HG02870 (cell line): ENCODE measurements around the gene PPP1R37.

Experiments
- ATAC-seq: cut with Tn5 transposase; IDR thresholded peaks from one replicate; pipeline ENCODE4 v1.9.1; 2021; ENCODE audit warnings: mild to moderate bottlenecking, moderate library complexity; ENCODE audit not compliant: unreplicated experiment

The PPP1R37 gene

GRCh38 chr19:45150751-45151281, 57.8 kb downstream of the PPP1R37 start:
- no peak for ATAC-seq

GRCh38 chr19:45151320-45151719, 58.3 kb downstream of the PPP1R37 start:
- ATAC-seq, result no peak

GRCh38 chr19:45151821-45152503, 59.0 kb downstream of the PPP1R37 start:
- ATAC-seq, result no peak

GRCh38 chr19:45152504-45153338, 59.7 kb downstream of the PPP1R37 start:
- ATAC-seq, result no peak

- ATAC-seq, result no peak
These were observed 60.5 kb downstream of the PPP1R37 start for GRCh38 chr19:45153339-45154063.

GRCh38 chr19:45154064-45154827, 61.3 kb downstream of the PPP1R37 start:
- no peak for ATAC-seq

GRCh38 chr19:45156011-45156630, 63.1 kb downstream of the PPP1R37 start:
- no peak for ATAC-seq

GRCh38 chr19:45156751-45157150, 63.8 kb downstream of the PPP1R37 start:
- ATAC-seq, result no peak

- ATAC-seq, result no peak
These were observed 65.7 kb downstream of the PPP1R37 start for GRCh38 chr19:45158503-45159209.

- ATAC-seq, result no peak
These were observed 66.4 kb downstream of the PPP1R37 start for GRCh38 chr19:45159210-45159970.

- no peak for ATAC-seq
These were observed 67.0 kb downstream of the PPP1R37 start for GRCh38 chr19:45159971-45160324.

- ATAC-seq, result no peak
These were observed 68.1 kb downstream of the PPP1R37 start, which contains the start of gene NKPD1 for GRCh38 chr19:45160870-45161737. TSS of gene NKPD1 (minus strand) at chr19:45160982. CDS start at chr19:45160150, 832 bp downstream.

- ATAC-seq, result no peak
These were observed 69.0 kb downstream of the PPP1R37 start for GRCh38 chr19:45161738-45162607.

- ATAC-seq, result no peak
These were observed 69.7 kb downstream of the PPP1R37 start for GRCh38 chr19:45162608-45163143.

- no peak for ATAC-seq
These were observed 70.2 kb downstream of the PPP1R37 start for GRCh38 chr19:45163156-45163555.

- no peak for ATAC-seq
These were observed 70.9 kb downstream of the PPP1R37 start for GRCh38 chr19:45163751-45164460.
